ENCODE results near the gene SPDYC. TPM values are rescaled to one million over a fixed set of nuclear protein-coding genes. Genes with fewer than 3 reads are reported as not detected.

SPDYC gene
- total and polyA plus RNA-seq, 2 experiments from 2014 or later, result 0.24 TPM; not detected in 1

- no peak for TF ChIP-seq CTCF (IDR thresholded peaks at IDR 0.05; ENCODE audit: low read depth, low read length)
- Histone ChIP-seq H3K27ac (no peak overlapping the region), H3K36me3 (peaks cover 18% of the 10 kb centered on the region), H3K27me3 (no peaks in the 10 kb centered on the region), H3K4me1 (ENCODE audit: low read depth) (peaks cover 10% of the 10 kb centered on the region), H3K9me3 (ENCODE audit: low read depth) (no peaks in the 10 kb centered on the region), H3K4me3 (no peak overlapping the region)
- no peak for DNase-seq (ENCODE audit: low read depth in 1 of 2, low spot score in 1 of 2)
These were observed 44.3 kb downstream of the SPDYC start for GRCh38 chr11:65214212-65214845.

GRCh38 chr11:65215441-65216076 lies 45.5 kb downstream of the SPDYC start:
- peaks cover 6% of the 10 kb centered on the region for H3K36me3 ChIP-seq
- no peaks in the 10 kb centered on the region for H3K9me3 ChIP-seq (ENCODE audit: low read depth)
- H3K4me3 ChIP-seq, result no peak overlapping the region
- DNase-seq (ENCODE audit: low read depth in 1 of 2, low spot score in 1 of 2), result no peak
- no peaks in the 10 kb centered on the region for H3K27me3 ChIP-seq
- peaks cover 12% of the 10 kb centered on the region for H3K4me1 ChIP-seq (ENCODE audit: low read depth)
- no peak overlapping the region for H3K27ac ChIP-seq
- no peak for TF ChIP-seq CTCF (IDR thresholded peaks at IDR 0.05; ENCODE audit: low read depth, low read length)

GRCh38 chr11:65216830-65217229 lies 46.8 kb downstream of the SPDYC start:
- H3K27ac ChIP-seq, result no peak overlapping the region
- no peak for DNase-seq (ENCODE audit: low read depth in 1 of 2, low spot score in 1 of 2)
- H3K27me3 ChIP-seq, result no peaks in the 10 kb centered on the region
- H3K4me3 ChIP-seq, result no peak overlapping the region
- H3K9me3 ChIP-seq (ENCODE audit: low read depth), result no peaks in the 10 kb centered on the region
- peaks cover 12% of the 10 kb centered on the region for H3K4me1 ChIP-seq (ENCODE audit: low read depth)
- TF ChIP-seq CTCF (IDR thresholded peaks at IDR 0.05; ENCODE audit: low read depth, low read length), result no peak
- no peaks in the 10 kb centered on the region for H3K36me3 ChIP-seq

- Histone ChIP-seq H3K27me3 (no peaks in the 10 kb centered on the region), H3K36me3 (no peaks in the 10 kb centered on the region), H3K27ac (no peak overlapping the region), H3K9me3 (ENCODE audit: low read depth) (no peaks in the 10 kb centered on the region), H3K4me1 (ENCODE audit: low read depth) (peaks cover 5% of the 10 kb centered on the region), H3K4me3 (no peak overlapping the region)
- no peak for TF ChIP-seq CTCF (IDR thresholded peaks at IDR 0.05; ENCODE audit: low read depth, low read length)
- no peak for DNase-seq (ENCODE audit: low read depth in 1 of 2, low spot score in 1 of 2)
These were observed 47.7 kb downstream of the SPDYC start for GRCh38 chr11:65217441-65218423.

GRCh38 chr11:65218446-65218845 lies 48.4 kb downstream of the SPDYC start:
- no peak overlapping the region for H3K4me3 ChIP-seq
- peaks cover 3% of the 10 kb centered on the region for H3K4me1 ChIP-seq (ENCODE audit: low read depth)
- H3K27ac ChIP-seq, result no peak overlapping the region
- H3K9me3 ChIP-seq (ENCODE audit: low read depth), result no peaks in the 10 kb centered on the region
- H3K27me3 ChIP-seq, result no peaks in the 10 kb centered on the region
- H3K36me3 ChIP-seq, result no peaks in the 10 kb centered on the region
- DNase-seq (ENCODE audit: low read depth in 1 of 2, low spot score in 1 of 2), result no peak
- TF ChIP-seq CTCF (IDR thresholded peaks at IDR 0.05; ENCODE audit: low read depth, low read length), result no peak
